ENCODE data around the gene CDCP2. TPM values are rescaled to one million over a fixed set of nuclear protein-coding genes. Genes with fewer than 3 reads are reported as not detected.

The CDCP2 gene
- total RNA-seq, 1 donor from 2014 or later = not detected

DNA sequence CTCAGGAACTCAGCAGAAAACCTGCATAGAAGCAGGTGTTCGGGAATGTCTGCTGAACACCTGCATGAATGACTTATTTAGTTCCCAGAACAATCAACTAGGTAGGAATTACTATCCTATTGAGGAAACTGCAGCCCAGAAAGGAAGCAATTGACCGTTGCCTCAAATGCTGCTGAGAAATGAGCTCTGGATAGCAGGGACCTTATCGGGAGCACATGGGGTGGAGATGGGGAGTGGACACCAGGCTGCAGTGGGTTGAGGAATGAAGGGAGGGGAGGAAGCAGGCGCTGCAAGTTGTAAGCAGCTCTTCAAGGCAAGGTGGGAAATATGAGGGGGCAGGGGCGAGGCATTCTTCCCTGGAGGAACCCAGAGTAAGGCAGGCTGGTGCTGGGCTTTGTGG, 10.8 kb upstream of the CDCP2 start:
- Histone ChIP-seq H3K4me1 (ENCODE audit: insufficient read depth, low read length) (peaks cover 2% of the 10 kb centered on the region), H3K4me2 (ENCODE audit: low read length) (no peak overlapping the region), H3K9ac (ENCODE audit: low read length) (no peak overlapping the region), H3K4me3 (ENCODE audit: insufficient read depth, low read depth, low read length) (no peak overlapping the region), H2AFZ (ENCODE audit: low read depth, low read length) (no peak overlapping the region), H3K9me3 (ENCODE audit: insufficient read depth, low read depth, low read length) (no peaks in the 10 kb centered on the region), H3K27ac (ENCODE audit: low read depth, low read length) (no peak overlapping the region), H3K79me2 (ENCODE audit: insufficient read depth, low read length) (no peaks in the 10 kb centered on the region), H3K27me3 (ENCODE audit: insufficient read depth, low read length) (no peaks in the 10 kb centered on the region), H3K36me3 (ENCODE audit: insufficient read depth, low read length) (no peaks in the 10 kb centered on the region), H4K20me1 (ENCODE audit: insufficient read depth, low read length) (no peaks in the 10 kb centered on the region)
- H3K4me1 Mint-ChIP-seq (ENCODE audit: low read depth, unreplicated experiment) = peaks cover 16% of the 10 kb centered on the region
- no peak for FAIRE-seq
- H3K4me3 Mint-ChIP-seq (ENCODE audit: unreplicated experiment) = no peak overlapping the region
- no peak for DNase-seq (ENCODE audit: low read depth)
- no peak overlapping the region for H3K27ac Mint-ChIP-seq (ENCODE audit: unreplicated experiment)
- H3K36me3 Mint-ChIP-seq (ENCODE audit: low read depth, unreplicated experiment) = no peaks in the 10 kb centered on the region
- TF ChIP-seq, protein P1, sequence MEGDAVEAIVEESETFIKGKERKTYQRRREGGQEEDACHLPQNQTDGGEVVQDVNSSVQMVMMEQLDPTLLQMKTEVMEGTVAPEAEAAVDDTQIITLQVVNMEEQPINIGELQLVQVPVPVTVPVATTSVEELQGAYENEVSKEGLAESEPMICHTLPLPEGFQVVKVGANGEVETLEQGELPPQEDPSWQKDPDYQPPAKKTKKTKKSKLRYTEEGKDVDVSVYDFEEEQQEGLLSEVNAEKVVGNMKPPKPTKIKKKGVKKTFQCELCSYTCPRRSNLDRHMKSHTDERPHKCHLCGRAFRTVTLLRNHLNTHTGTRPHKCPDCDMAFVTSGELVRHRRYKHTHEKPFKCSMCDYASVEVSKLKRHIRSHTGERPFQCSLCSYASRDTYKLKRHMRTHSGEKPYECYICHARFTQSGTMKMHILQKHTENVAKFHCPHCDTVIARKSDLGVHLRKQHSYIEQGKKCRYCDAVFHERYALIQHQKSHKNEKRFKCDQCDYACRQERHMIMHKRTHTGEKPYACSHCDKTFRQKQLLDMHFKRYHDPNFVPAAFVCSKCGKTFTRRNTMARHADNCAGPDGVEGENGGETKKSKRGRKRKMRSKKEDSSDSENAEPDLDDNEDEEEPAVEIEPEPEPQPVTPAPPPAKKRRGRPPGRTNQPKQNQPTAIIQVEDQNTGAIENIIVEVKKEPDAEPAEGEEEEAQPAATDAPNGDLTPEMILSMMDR (IDR thresholded peaks at IDR 0.05; ENCODE audit: insufficient read depth, low read depth, low read length) = no peak
- no peak for TF ChIP-seq EZH2 (IDR thresholded peaks at IDR 0.05; ENCODE audit: insufficient read depth, low read length)
- no peaks in the 10 kb centered on the region for H3K9me3 Mint-ChIP-seq (ENCODE audit: unreplicated experiment)
- peaks cover 11% of the 10 kb centered on the region for H3K27me3 Mint-ChIP-seq (ENCODE audit: low read depth, unreplicated experiment)

DNA sequence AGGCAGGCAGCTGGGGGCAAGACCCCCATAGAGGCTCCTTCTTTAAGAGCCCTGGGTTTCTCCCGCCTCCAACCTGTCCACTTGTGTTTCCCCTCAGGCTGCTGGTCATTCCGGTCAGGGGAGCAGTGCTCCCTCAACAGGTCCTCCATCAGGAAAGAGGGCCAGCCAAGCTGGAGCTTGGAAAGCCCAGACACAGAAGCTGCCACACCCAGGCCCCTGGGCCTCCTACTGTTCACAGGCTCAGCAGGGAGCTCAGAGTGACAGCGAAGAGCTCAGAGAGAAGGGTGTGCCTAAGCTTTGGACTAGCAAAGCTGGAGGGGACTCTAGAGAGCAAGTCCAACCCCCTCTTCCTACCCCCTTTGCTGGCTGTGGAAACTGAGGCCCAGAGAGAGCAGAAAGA, 10.3 kb upstream of the CDCP2 start:
- no peak for DNase-seq (ENCODE audit: low read depth)
- H3K9ac ChIP-seq (ENCODE audit: low read length) = no peak overlapping the region
- peaks cover 2% of the 10 kb centered on the region for H3K4me1 ChIP-seq (ENCODE audit: insufficient read depth, low read length)
- Mint-ChIP-seq H3K9me3 (ENCODE audit: unreplicated experiment) (no peaks in the 10 kb centered on the region), H3K4me1 (ENCODE audit: low read depth, unreplicated experiment) (peaks cover 16% of the 10 kb centered on the region), H3K27me3 (ENCODE audit: low read depth, unreplicated experiment) (peaks cover 11% of the 10 kb centered on the region), H3K27ac (ENCODE audit: unreplicated experiment) (no peak overlapping the region), H3K4me3 (ENCODE audit: unreplicated experiment) (no peak overlapping the region), H3K36me3 (ENCODE audit: low read depth, unreplicated experiment) (no peaks in the 10 kb centered on the region)
- no peaks in the 10 kb centered on the region for H3K36me3 ChIP-seq (ENCODE audit: insufficient read depth, low read length)
- H3K9me3 ChIP-seq (ENCODE audit: insufficient read depth, low read depth, low read length) = no peaks in the 10 kb centered on the region
- H3K79me2 ChIP-seq (ENCODE audit: insufficient read depth, low read length) = no peaks in the 10 kb centered on the region
- no peak overlapping the region for H3K4me3 ChIP-seq (ENCODE audit: insufficient read depth, low read depth, low read length)
- H3K27me3 ChIP-seq (ENCODE audit: insufficient read depth, low read length) = no peaks in the 10 kb centered on the region
- H3K4me2 ChIP-seq (ENCODE audit: low read length) = no peak overlapping the region
- H2AFZ ChIP-seq (ENCODE audit: low read depth, low read length) = no peak overlapping the region
- no peaks in the 10 kb centered on the region for H4K20me1 ChIP-seq (ENCODE audit: insufficient read depth, low read length)
- no peak for FAIRE-seq
- no peak for TF ChIP-seq EZH2 (IDR thresholded peaks at IDR 0.05; ENCODE audit: insufficient read depth, low read length)
- TF ChIP-seq, protein P1 (IDR thresholded peaks at IDR 0.05; ENCODE audit: insufficient read depth, low read depth, low read length) = no peak
- no peak overlapping the region for H3K27ac ChIP-seq (ENCODE audit: low read depth, low read length)

DNA sequence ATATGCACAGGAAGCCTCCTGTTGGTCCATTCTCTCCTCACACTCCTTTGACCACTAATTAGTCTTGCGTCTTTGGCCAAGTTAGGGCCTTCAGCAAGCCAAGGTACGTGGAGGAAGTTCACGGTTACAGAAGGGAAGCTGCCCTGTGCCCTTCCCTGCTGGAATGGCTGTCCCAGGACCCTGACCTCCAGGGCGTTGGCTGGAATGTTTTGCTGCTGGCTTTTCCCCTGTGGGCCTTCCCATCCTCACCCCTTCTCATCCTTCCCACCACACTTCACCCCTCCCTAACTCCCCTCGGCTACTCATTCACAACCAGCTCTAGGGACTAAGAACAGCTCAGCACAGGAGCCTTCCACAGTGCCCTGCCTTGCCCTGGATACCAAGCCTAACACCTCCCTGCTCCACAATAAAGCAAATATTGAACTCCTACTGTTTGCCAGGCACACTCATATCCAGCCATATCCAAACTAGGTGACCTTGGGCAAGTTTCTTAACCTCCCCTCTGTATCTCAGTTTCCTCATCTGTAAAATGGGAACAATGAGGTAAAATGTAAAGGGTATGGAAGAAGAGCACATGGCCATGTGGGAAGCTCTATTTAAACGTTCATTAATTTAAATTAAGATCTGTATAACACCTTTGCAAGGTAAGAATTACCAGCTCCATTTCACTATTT, 8.8 kb upstream of the CDCP2 start:
- Histone ChIP-seq H3K79me2 (ENCODE audit: insufficient read depth, low read length) (no peaks in the 10 kb centered on the region), H3K9ac (ENCODE audit: low read length) (no peak overlapping the region), H3K9me3 (ENCODE audit: insufficient read depth, low read depth, low read length) (no peaks in the 10 kb centered on the region), H3K36me3 (ENCODE audit: insufficient read depth, low read length) (no peaks in the 10 kb centered on the region), H3K4me3 (ENCODE audit: insufficient read depth, low read depth, low read length) (no peak overlapping the region), H3K27me3 (ENCODE audit: insufficient read depth, low read length) (no peaks in the 10 kb centered on the region), H2AFZ (ENCODE audit: low read depth, low read length) (no peak overlapping the region), H3K27ac (ENCODE audit: low read depth, low read length) (no peak overlapping the region), H3K4me1 (ENCODE audit: insufficient read depth, low read length) (no peaks in the 10 kb centered on the region), H3K4me2 (ENCODE audit: low read length) (no peak overlapping the region), H4K20me1 (ENCODE audit: insufficient read depth, low read length) (no peaks in the 10 kb centered on the region)
- DNase-seq (ENCODE audit: low read depth) (no peak), FAIRE-seq (no peak)
- H3K27me3 Mint-ChIP-seq (ENCODE audit: low read depth, unreplicated experiment) = peaks cover 11% of the 10 kb centered on the region
- H3K27ac Mint-ChIP-seq (ENCODE audit: unreplicated experiment) = no peak overlapping the region
- no peaks in the 10 kb centered on the region for H3K9me3 Mint-ChIP-seq (ENCODE audit: unreplicated experiment)
- no peaks in the 10 kb centered on the region for H3K36me3 Mint-ChIP-seq (ENCODE audit: low read depth, unreplicated experiment)
- no peak for TF ChIP-seq EZH2 (IDR thresholded peaks at IDR 0.05; ENCODE audit: insufficient read depth, low read length)
- TF ChIP-seq, protein P1 (IDR thresholded peaks at IDR 0.05; ENCODE audit: insufficient read depth, low read depth, low read length) = no peak
- H3K4me1 Mint-ChIP-seq (ENCODE audit: low read depth, unreplicated experiment) = peaks cover 9% of the 10 kb centered on the region
- no peak overlapping the region for H3K4me3 Mint-ChIP-seq (ENCODE audit: unreplicated experiment)
